ENCODE results near the gene CAMTA1. TPM values are rescaled to one million over a fixed set of nuclear protein-coding genes. Genes with fewer than 3 reads are reported as not detected.

CAMTA1 gene
- total RNA-seq, 2 experiments from 2014 or later: 43.3 to 46.0 TPM

- no peak overlapping the region for H3K27ac Mint-ChIP-seq
- DNase-seq (no peak), ATAC-seq (no peak)
- no peaks in the 10 kb centered on the region for H3K36me3 Mint-ChIP-seq (ENCODE audit: low read depth)
- no peak overlapping the region for H3K4me3 Mint-ChIP-seq
- POLR2A ChIA-PET: no interaction called here
- H3K27me3 Mint-ChIP-seq (ENCODE audit: low read depth): peaks cover 13% of the 10 kb centered on the region
- CTCF ChIA-PET: interaction anchor here (2.2 kb wide), 1 partner anchor 33 kb away, joined by 8 read pairs; no protein-coding TSS in a partner anchor
- no peaks in the 10 kb centered on the region for H3K4me1 Mint-ChIP-seq (ENCODE audit: low read depth)
- H3K9me3 Mint-ChIP-seq (ENCODE audit: insufficient read depth): no peaks in the 10 kb centered on the region
Observed at GRCh38 chr1:7719468-7720094, 934.3 kb downstream of the CAMTA1 start.

- Mint-ChIP-seq H3K27me3 (ENCODE audit: low read depth) (peaks cover 13% of the 10 kb centered on the region), H3K4me3 (no peak overlapping the region), H3K36me3 (ENCODE audit: low read depth) (no peaks in the 10 kb centered on the region), H3K27ac (no peak overlapping the region), H3K4me1 (ENCODE audit: low read depth) (peaks cover 5% of the 10 kb centered on the region), H3K9me3 (ENCODE audit: insufficient read depth) (no peaks in the 10 kb centered on the region)
- ChIA-PET POLR2A (no interaction called here), CTCF (interaction anchor here (1.6 to 2.0 kb wide), 2 partner anchors 31 to 53 kb away, joined by 3 to 9 read pairs; no protein-coding TSS in a partner anchor)
- no peak for ATAC-seq
- DNase-seq: no peak
Observed at GRCh38 chr1:7721940-7722669, 936.9 kb downstream of the CAMTA1 start.

GRCh38 chr1:7722670-7723012, 937.4 kb downstream of the CAMTA1 start:
- no peak for DNase-seq
- no peak for ATAC-seq
- peaks cover 5% of the 10 kb centered on the region for H3K4me1 Mint-ChIP-seq (ENCODE audit: low read depth)
- H3K27me3 Mint-ChIP-seq (ENCODE audit: low read depth): peaks cover 13% of the 10 kb centered on the region
- no peak overlapping the region for H3K4me3 Mint-ChIP-seq
- H3K36me3 Mint-ChIP-seq (ENCODE audit: low read depth): no peaks in the 10 kb centered on the region
- CTCF ChIA-PET: interaction anchor here (1.6 to 2.0 kb wide), 2 partner anchors 30 to 54 kb away, joined by 3 to 9 read pairs; no protein-coding TSS in a partner anchor
- H3K27ac Mint-ChIP-seq: no peak overlapping the region
- POLR2A ChIA-PET: no interaction called here
- H3K9me3 Mint-ChIP-seq (ENCODE audit: insufficient read depth): no peaks in the 10 kb centered on the region

- ChIA-PET POLR2A (no interaction called here), CTCF (interaction anchor here (1.2 to 1.8 kb wide), 3 partner anchors 26 to 58 kb away, joined by 5 to 10 read pairs (median 6); no protein-coding TSS in a partner anchor)
- ATAC-seq (no peak), DNase-seq (no peak)
- no peaks in the 10 kb centered on the region for H3K36me3 Mint-ChIP-seq (ENCODE audit: low read depth)
- H3K9me3 Mint-ChIP-seq (ENCODE audit: insufficient read depth): no peaks in the 10 kb centered on the region
- peaks cover 11% of the 10 kb centered on the region for H3K27me3 Mint-ChIP-seq (ENCODE audit: low read depth)
- no peak overlapping the region for H3K27ac Mint-ChIP-seq
- H3K4me1 Mint-ChIP-seq (ENCODE audit: low read depth): peaks cover 5% of the 10 kb centered on the region
- no peak overlapping the region for H3K4me3 Mint-ChIP-seq
Observed at GRCh38 chr1:7726623-7727022, 941.4 kb downstream of the CAMTA1 start.

GRCh38 chr1:7727809-7728471, 942.7 kb downstream of the CAMTA1 start:
- Mint-ChIP-seq H3K27ac (no peak overlapping the region), H3K4me1 (ENCODE audit: low read depth) (peaks cover 5% of the 10 kb centered on the region), H3K9me3 (ENCODE audit: insufficient read depth) (no peaks in the 10 kb centered on the region), H3K4me3 (no peak overlapping the region), H3K27me3 (ENCODE audit: low read depth) (peaks cover 11% of the 10 kb centered on the region), H3K36me3 (ENCODE audit: low read depth) (no peaks in the 10 kb centered on the region)
- DNase-seq: no peak
- ChIA-PET CTCF (interaction anchor here (1.2 to 1.7 kb wide), 3 partner anchors 24 to 60 kb away, joined by 5 to 6 read pairs (median 5); no protein-coding TSS in a partner anchor), POLR2A (no interaction called here)
- ATAC-seq: no peak

GRCh38 chr1:7729761-7730160, 944.5 kb downstream of the CAMTA1 start:
- CTCF ChIA-PET: interaction anchor here (0.6 kb wide), 1 partner anchor 90 kb away, joined by 5 read pairs; no protein-coding TSS in a partner anchor
- Mint-ChIP-seq H3K27me3 (ENCODE audit: low read depth) (peaks cover 8% of the 10 kb centered on the region), H3K27ac (no peak overlapping the region), H3K4me1 (ENCODE audit: low read depth) (peaks cover 5% of the 10 kb centered on the region), H3K4me3 (no peak overlapping the region), H3K9me3 (ENCODE audit: insufficient read depth) (no peaks in the 10 kb centered on the region), H3K36me3 (ENCODE audit: low read depth) (no peaks in the 10 kb centered on the region)
- DNase-seq (no peak), ATAC-seq (no peak)
- POLR2A ChIA-PET: no interaction called here

- ChIA-PET POLR2A (no interaction called here), CTCF (no interaction called here)
- H3K4me3 Mint-ChIP-seq: no peak overlapping the region
- H3K36me3 Mint-ChIP-seq (ENCODE audit: low read depth): no peaks in the 10 kb centered on the region
- H3K9me3 Mint-ChIP-seq (ENCODE audit: insufficient read depth): no peaks in the 10 kb centered on the region
- no peak overlapping the region for H3K27ac Mint-ChIP-seq
- DNase-seq (no peak), ATAC-seq (no peak)
- peaks cover 5% of the 10 kb centered on the region for H3K27me3 Mint-ChIP-seq (ENCODE audit: low read depth)
- no peaks in the 10 kb centered on the region for H3K4me1 Mint-ChIP-seq (ENCODE audit: low read depth)
Observed at GRCh38 chr1:7732331-7732730, 947.1 kb downstream of the CAMTA1 start.

- ChIA-PET POLR2A (no interaction called here), CTCF (no interaction called here)
- DNase-seq (no peak), ATAC-seq (no peak)
- Mint-ChIP-seq H3K4me1 (ENCODE audit: low read depth) (no peaks in the 10 kb centered on the region), H3K36me3 (ENCODE audit: low read depth) (no peaks in the 10 kb centered on the region), H3K27me3 (ENCODE audit: low read depth) (peaks cover 5% of the 10 kb centered on the region), H3K9me3 (ENCODE audit: insufficient read depth) (no peaks in the 10 kb centered on the region), H3K4me3 (no peak overlapping the region), H3K27ac (no peak overlapping the region)
Observed at GRCh38 chr1:7733276-7733675, 948.0 kb downstream of the CAMTA1 start.

- no peak overlapping the region for H3K4me3 Mint-ChIP-seq
- CTCF ChIA-PET: interaction anchor here (1.1 to 3.3 kb wide), 2 partner anchors 15 to 17 kb away, joined by 3 to 14 read pairs; no protein-coding TSS in a partner anchor
Observed at GRCh38 chr1:7738044-7738443, 952.8 kb downstream of the CAMTA1 start.

GRCh38 chr1:7743346-7743745, 958.1 kb downstream of the CAMTA1 start:
- H3K9me3 Mint-ChIP-seq (ENCODE audit: insufficient read depth): no peaks in the 10 kb centered on the region
- ChIA-PET CTCF (interaction anchor here (3.0 kb wide), 1 partner anchor 10 kb away, joined by 32 read pairs; no protein-coding TSS in a partner anchor), POLR2A (interaction anchor here (0.8 kb wide), 1 partner anchor 8 kb away, joined by 3 read pairs; no protein-coding TSS in a partner anchor)
- H3K4me3 Mint-ChIP-seq: no peak overlapping the region
- no peaks in the 10 kb centered on the region for H3K36me3 Mint-ChIP-seq (ENCODE audit: low read depth)
- no peak for ATAC-seq
- H3K27me3 Mint-ChIP-seq (ENCODE audit: low read depth): peaks cover 3% of the 10 kb centered on the region
- peak; percentile 6 for DNase-seq
- H3K4me1 Mint-ChIP-seq (ENCODE audit: low read depth): peaks cover 3% of the 10 kb centered on the region
- H3K27ac Mint-ChIP-seq: no peak overlapping the region

More at GRCh38 chr1:7738044-7738443, 952.8 kb downstream of the CAMTA1 start:
- Mint-ChIP-seq H3K9me3 (ENCODE audit: insufficient read depth) (no peaks in the 10 kb centered on the region), H3K4me1 (ENCODE audit: low read depth) (peaks cover 3% of the 10 kb centered on the region), H3K36me3 (ENCODE audit: low read depth) (no peaks in the 10 kb centered on the region), H3K27ac (no peak overlapping the region), H3K27me3 (ENCODE audit: low read depth) (no peaks in the 10 kb centered on the region)
- no peak for ATAC-seq
- POLR2A ChIA-PET: no interaction called here
- no peak for DNase-seq

GRCh38 chr1:7744882-7745281, 959.6 kb downstream of the CAMTA1 start:
- DNase-seq: peak; percentile 2
- no peak overlapping the region for H3K27ac Mint-ChIP-seq
- ATAC-seq: no peak
- peaks cover 3% of the 10 kb centered on the region for H3K4me1 Mint-ChIP-seq (ENCODE audit: low read depth)
- no peak overlapping the region for H3K4me3 Mint-ChIP-seq
- no peaks in the 10 kb centered on the region for H3K9me3 Mint-ChIP-seq (ENCODE audit: insufficient read depth)
- CTCF ChIA-PET: interaction anchor here (1.0 kb wide), 1 partner anchor 78 kb away, joined by 3 read pairs; no protein-coding TSS in a partner anchor
- H3K27me3 Mint-ChIP-seq (ENCODE audit: low read depth): peaks cover 3% of the 10 kb centered on the region
- POLR2A ChIA-PET: interaction anchor here (0.6 kb wide), 1 partner anchor 9 kb away, joined by 3 read pairs; no protein-coding TSS in a partner anchor
- H3K36me3 Mint-ChIP-seq (ENCODE audit: low read depth): no peaks in the 10 kb centered on the region
